Measurements from ENCODE around the gene GNAZ. TPM values are rescaled to one million over a fixed set of nuclear protein-coding genes. Genes with fewer than 3 reads are reported as not detected.

Gene GNAZ
- total RNA-seq, 1 experiment from 2014 or later, result 5.0 TPM

DNA sequence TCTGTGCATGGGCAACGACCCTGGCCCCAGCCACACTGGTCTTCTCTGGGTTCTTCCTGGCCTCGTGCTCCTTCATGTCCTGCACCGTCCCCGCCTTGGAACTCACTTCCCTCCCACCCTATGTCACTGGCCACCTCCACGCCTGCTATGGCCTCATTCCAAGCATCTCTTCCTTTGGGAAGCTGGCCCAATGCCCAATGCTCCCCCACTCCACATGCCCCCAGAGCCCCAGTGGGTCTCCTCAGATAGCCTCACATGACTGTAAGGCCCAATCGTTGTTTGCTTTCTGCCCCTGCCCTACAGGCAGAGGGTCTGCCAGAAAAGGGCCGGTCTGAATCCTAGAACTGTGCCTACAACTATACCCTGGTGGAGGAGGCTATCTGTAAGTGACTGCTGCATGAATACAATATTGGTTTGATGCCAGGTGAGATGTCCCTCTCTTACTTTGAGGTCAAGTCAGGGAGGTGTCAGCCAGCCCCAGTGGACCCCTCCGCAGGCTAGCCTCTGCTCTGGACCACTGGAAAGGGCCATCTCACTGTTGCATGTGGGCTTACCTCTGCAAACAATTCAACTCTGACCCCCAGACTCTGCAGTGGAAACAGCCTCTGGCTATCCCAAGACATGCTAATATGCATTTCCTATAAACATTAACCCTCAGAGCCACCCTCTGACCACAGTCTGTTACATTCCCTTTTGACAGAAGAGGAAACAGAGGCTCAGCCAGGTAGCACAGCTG, 2.1 kb upstream of the GNAZ start:
- no peaks in the 10 kb centered on the region; a peak in 1 of 5 replicates for H3K9me3 Mint-ChIP-seq
- H3K27ac Mint-ChIP-seq, result no peak overlapping the region; a peak in 1 of 7 replicates
- Histone ChIP-seq H3K4ac (ENCODE audit: low read depth, low read length) (no peak overlapping the region), H2BK120ac (ENCODE audit: low read depth, low read length, poor library complexity, severe bottlenecking) (no peak overlapping the region), H3K4me1 (ENCODE audit: insufficient read depth, low read length) (no peaks in the 10 kb centered on the region), H2BK15ac (ENCODE audit: low read depth, low read length) (no peak overlapping the region; the same call in 1 of the 2 replicates), H2BK12ac (ENCODE audit: insufficient read length, low read depth, low read length) (no peak overlapping the region), H3K18ac (ENCODE audit: insufficient read length, low read depth, low read length) (no peak overlapping the region), H3K14ac (ENCODE audit: insufficient read depth, low read length) (no peak overlapping the region), H4K8ac (replicated peaks; ENCODE audit: insufficient read length, low read depth, low read length) (no peak overlapping the region), H2AK5ac (ENCODE audit: insufficient read length, low read length) (no peak overlapping the region), H3K9me3 (ENCODE audit: control insufficient read depth, low read depth, low read length) (no peaks in the 10 kb centered on the region), H3K27me3 (ENCODE audit: insufficient read depth, low read length) (peaks cover 8% of the 10 kb centered on the region; the same call in 1 of the 2 replicates), H4K91ac (ENCODE audit: insufficient read length, low read depth, low read length) (no peak overlapping the region), H2AFZ (ENCODE audit: low read length) (no peak overlapping the region), H4K20me1 (ENCODE audit: control insufficient read depth, insufficient read depth, insufficient read length) (no peaks in the 10 kb centered on the region), H3T11ph (ENCODE audit: low read length) (no peak overlapping the region), H3K4me2 (ENCODE audit: insufficient read depth, insufficient read length, low read length) (no peak overlapping the region), H3K79me1 (ENCODE audit: insufficient read depth, low read depth, low read length, poor library complexity, severe bottlenecking) (no peaks in the 10 kb centered on the region), H3K23me2 (ENCODE audit: insufficient read length, low read depth, low read length, poor library complexity, severe bottlenecking) (peaks cover 11% of the 10 kb centered on the region), H3K9ac (ENCODE audit: extremely low read depth, insufficient read length, low read length) (no peak overlapping the region), H2BK5ac (ENCODE audit: insufficient read length, low read length) (no peak overlapping the region), H3K27ac (ENCODE audit: insufficient read length, low read depth, low read length) (no peak overlapping the region), H3K23ac (ENCODE audit: insufficient read length, low read depth, low read length) (no peak overlapping the region), H2BK20ac (ENCODE audit: low read depth, low read length, poor library complexity, severe bottlenecking) (no peak overlapping the region), H4K5ac (ENCODE audit: insufficient read length, low read depth, low read length) (no peak overlapping the region), H3K56ac (ENCODE audit: insufficient read length, low read depth, low read length) (no peak overlapping the region), H3K79me2 (ENCODE audit: insufficient read depth, low read length) (no peaks in the 10 kb centered on the region)
- TF ChIP-seq, protein P1, sequence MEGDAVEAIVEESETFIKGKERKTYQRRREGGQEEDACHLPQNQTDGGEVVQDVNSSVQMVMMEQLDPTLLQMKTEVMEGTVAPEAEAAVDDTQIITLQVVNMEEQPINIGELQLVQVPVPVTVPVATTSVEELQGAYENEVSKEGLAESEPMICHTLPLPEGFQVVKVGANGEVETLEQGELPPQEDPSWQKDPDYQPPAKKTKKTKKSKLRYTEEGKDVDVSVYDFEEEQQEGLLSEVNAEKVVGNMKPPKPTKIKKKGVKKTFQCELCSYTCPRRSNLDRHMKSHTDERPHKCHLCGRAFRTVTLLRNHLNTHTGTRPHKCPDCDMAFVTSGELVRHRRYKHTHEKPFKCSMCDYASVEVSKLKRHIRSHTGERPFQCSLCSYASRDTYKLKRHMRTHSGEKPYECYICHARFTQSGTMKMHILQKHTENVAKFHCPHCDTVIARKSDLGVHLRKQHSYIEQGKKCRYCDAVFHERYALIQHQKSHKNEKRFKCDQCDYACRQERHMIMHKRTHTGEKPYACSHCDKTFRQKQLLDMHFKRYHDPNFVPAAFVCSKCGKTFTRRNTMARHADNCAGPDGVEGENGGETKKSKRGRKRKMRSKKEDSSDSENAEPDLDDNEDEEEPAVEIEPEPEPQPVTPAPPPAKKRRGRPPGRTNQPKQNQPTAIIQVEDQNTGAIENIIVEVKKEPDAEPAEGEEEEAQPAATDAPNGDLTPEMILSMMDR (conservative IDR thresholded peaks at IDR 0.05), result no peak
- no CpG with 5 or more reads among the region's 8 CpGs for WGBS (ENCODE audit: extremely low coverage, insufficient read length, low lambda C conversion rate)
- peak; percentile 15 for DNase-seq
- peaks cover 82% of the 10 kb centered on the region for H3K27me3 Mint-ChIP-seq (ENCODE audit: low read depth)
- H3K4me1 Mint-ChIP-seq, result peaks cover 12 to 41% of the 10 kb centered on the region in 2 experiments; a peak in 3 of 4 replicates
- H3K4me3 Mint-ChIP-seq, result no peak overlapping the region
- peaks cover 0 to 3% (median 0%) of the 10 kb centered on the region in 3 experiments; a peak in 1 of 7 replicates for H3K36me3 Mint-ChIP-seq (ENCODE audit: insufficient read depth in 1 of 3, low read depth in 3 of 3)
